Measurements from ENCODE around the gene NKX6-1.

DNA sequence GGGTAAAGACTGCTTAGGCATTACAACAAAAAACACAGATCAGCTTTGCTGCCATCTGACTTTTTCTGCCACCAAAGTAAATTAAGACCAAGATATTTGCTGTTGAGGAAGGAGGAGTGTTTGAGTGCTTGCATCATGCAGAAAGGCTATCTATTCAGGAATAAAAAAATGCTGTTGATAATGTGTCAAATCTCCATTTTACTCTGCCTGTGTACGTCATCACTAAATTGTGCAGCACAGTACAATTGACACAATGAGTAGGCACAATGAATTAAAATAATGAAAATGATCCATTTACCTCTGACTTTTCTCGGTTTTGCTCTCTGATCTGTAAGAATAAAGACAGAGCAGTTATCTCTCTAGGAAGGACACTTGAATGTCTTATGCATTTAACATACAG is 56.3 kb downstream of the NKX6-1 start:
- TF ChIP-seq CTCF (IDR thresholded peaks at IDR 0.05) (no peak), POLR2A (IDR thresholded peaks at IDR 0.05) (no peak)

Data from lower leg skin (tissue), 3 donors.